Liver (tissue), 9 donors: ENCODE measurements around the gene USP15. TPM values are rescaled to one million over a fixed set of nuclear protein-coding genes. Genes with fewer than 3 reads are reported as not detected.

Experiments
- DNase-seq: peaks from one replicate; pipeline ENCODE4 v3.0.0-alpha.2; 2017; ENCODE audit warnings: low spot score
- H3K27ac ChIP-seq, 2 donors: one replicate each; pipeline ENCODE4 v1.7.0; 2013; ENCODE audit warnings: inconsistent platforms in 2 of 2, low read length in 2 of 2, control low read depth in 1 of 2, low read depth in 1 of 2, mild to moderate bottlenecking in 1 of 2
- H3K27me3 ChIP-seq, 4 donors: one replicate each; pipeline versions ENCODE4 v1.6.1 to v1.7.0; 2013; ENCODE audit warnings: low read length in 3 of 4, inconsistent platforms in 1 of 4, mild to moderate bottlenecking in 1 of 4, moderate library complexity in 1 of 4; ENCODE audit not compliant: control insufficient read depth in 4 of 4, insufficient read depth in 4 of 4
- H3K36me3 ChIP-seq, 4 donors: one replicate each; pipeline versions ENCODE4 v1.6.1 to v1.7.0; 2013; ENCODE audit warnings: low read length in 3 of 4, mild to moderate bottlenecking in 3 of 4, low read depth in 1 of 4, moderate library complexity in 1 of 4; ENCODE audit not compliant: control insufficient read depth in 4 of 4, insufficient read depth in 3 of 4
- H3K4me1 ChIP-seq, 4 donors: one replicate each; pipeline versions ENCODE4 v1.6.1 to v1.7.0; 2013; ENCODE audit warnings: low read length in 3 of 4, mild to moderate bottlenecking in 3 of 4, moderate library complexity in 1 of 4; ENCODE audit not compliant: control insufficient read depth in 4 of 4, insufficient read depth in 4 of 4
- H3K4me3 ChIP-seq, 3 donors: one replicate each; pipeline versions ENCODE4 v1.6.1 to v1.7.0; 2013; ENCODE audit warnings: low read length in 3 of 3, control low read depth in 1 of 3, low read depth in 1 of 3, mild to moderate bottlenecking in 1 of 3
- H3K9ac ChIP-seq, 2 donors: one replicate each; pipeline ENCODE4 v1.7.0; 2013; ENCODE audit warnings: low read length in 2 of 2, mild to moderate bottlenecking in 2 of 2, moderate library complexity in 2 of 2, control low read depth in 1 of 2, low read depth in 1 of 2
- H3K9me3 ChIP-seq, 4 donors: one replicate each; pipeline versions ENCODE4 v1.6.1 to v1.7.0; 2013; ENCODE audit warnings: low read length in 3 of 4; ENCODE audit not compliant: control insufficient read depth in 4 of 4
- ATF3 ChIP-seq: IDR thresholded peaks from 2 replicates; pipeline ENCODE4 v1.6.1; 2016; ENCODE audit warnings: antibody characterized with exemption
- EGR1 ChIP-seq, 2 donors: IDR thresholded peaks; 2 replicates each; pipeline ENCODE4 v1.6.1; 2016 to 2018; ENCODE audit warnings: antibody characterized with exemption in 2 of 2, low read depth in 2 of 2
- FOXA1 ChIP-seq: IDR thresholded peaks from 2 replicates; pipeline ENCODE4 v1.6.1; 2016; ENCODE audit warnings: antibody characterized with exemption
- FOXA2 ChIP-seq: IDR thresholded peaks from 2 replicates; pipeline ENCODE4 v1.6.1; 2016; ENCODE audit warnings: antibody characterized with exemption
- HNF4A ChIP-seq, 2 donors: conservative IDR thresholded peaks; 2 replicates each; pipeline ENCODE4 v1.6.1; 2016; ENCODE audit warnings: antibody characterized with exemption in 2 of 2, mild to moderate bottlenecking in 2 of 2
- HNF4G ChIP-seq: IDR thresholded peaks from 2 replicates; pipeline ENCODE4 v1.6.1; 2016; ENCODE audit warnings: antibody characterized with exemption
- JUND ChIP-seq, 2 donors: IDR thresholded peaks; 2 replicates each; pipeline ENCODE4 v1.6.1; 2016; ENCODE audit warnings: antibody characterized with exemption in 2 of 2
- MAX ChIP-seq: IDR thresholded peaks from 2 replicates; pipeline ENCODE4 v1.6.1; 2016; ENCODE audit warnings: antibody characterized with exemption
- NR2F2 ChIP-seq: IDR thresholded peaks from 2 replicates; pipeline ENCODE4 v1.6.1; 2016; ENCODE audit warnings: antibody characterized with exemption
- RAD21 ChIP-seq, 2 donors: IDR thresholded peaks; 2 replicates each; pipeline ENCODE4 v1.6.1; 2016; ENCODE audit warnings: antibody characterized with exemption in 2 of 2, mild to moderate bottlenecking in 2 of 2
- RXRA ChIP-seq, 2 donors: IDR thresholded peaks; 2 replicates each; pipeline ENCODE4 v1.6.1; 2017 to 2018; ENCODE audit warnings: antibody characterized with exemption in 2 of 2, mild to moderate bottlenecking in 1 of 2
- SP1 ChIP-seq: IDR thresholded peaks from 2 replicates; pipeline ENCODE4 v1.6.1; 2018; ENCODE audit warnings: antibody characterized with exemption, mild to moderate bottlenecking
- TAF1 ChIP-seq: conservative IDR thresholded peaks from 2 replicates; pipeline ENCODE4 v1.6.1; 2016; ENCODE audit warnings: antibody characterized with exemption, mild to moderate bottlenecking
- WGBS: extraction: QIAGEN DNeasy Blood & Tissue Kit; methylation state at CpG from one replicate; pipeline ENCODE4 v1.1.7; 2013; 5-methylcytosine and 5-hydroxymethylcytosine counted together
- polyA plus RNA-seq, 2 donors: library from polyadenylated mRNA; stranded (reverse) in 1 of 2; unstranded in 1 of 2; fragments of 200-250 nt in 1 of 2; fragments of >200 nt in 1 of 2; fragmentation: Nextera tagmentation in 1 of 2; extraction: Ambion mirVana in 1 of 2; gene quantifications; one replicate each; pipeline versions ENCODE4 v1.2.1 to v1.2.3, GENCODE V29; 2013 to 2015
- total RNA-seq, 2 donors: library from RNA; depleted of rRNA; stranded (reverse); fragments of >200 nt; gene quantifications; one replicate each; pipeline ENCODE4 v1.2.3, GENCODE V29; 2014
- TF ChIP-seq, protein P1 (sequence below): IDR thresholded peaks from 2 replicates; pipeline ENCODE4 v1.6.1; 2016; ENCODE audit warnings: antibody characterized with exemption, mild to moderate bottlenecking
- donor health status: healthy.
- donor health status: healthy.
- donor health status: healthy.
- donor health status: healthy.
- donor health status: healthy.

USP15 gene
- total and polyA plus RNA-seq, 4 donors: 16.6 to 188 (median 56.5) TPM

- no peaks in the 10 kb centered on the region for H3K9me3 ChIP-seq
- no peak overlapping the region for H3K4me3 ChIP-seq
- H3K36me3 ChIP-seq: no peaks in the 10 kb centered on the region
- no peak overlapping the region for H3K9ac ChIP-seq
- no peak for TF ChIP-seq NR2F2
- no peak for TF ChIP-seq HNF4A (conservative IDR thresholded peaks at IDR 0.05)
- no peak for TF ChIP-seq RXRA (IDR thresholded peaks at IDR 0.05)
- no peak for TF ChIP-seq ATF3
- TF ChIP-seq, protein P1, sequence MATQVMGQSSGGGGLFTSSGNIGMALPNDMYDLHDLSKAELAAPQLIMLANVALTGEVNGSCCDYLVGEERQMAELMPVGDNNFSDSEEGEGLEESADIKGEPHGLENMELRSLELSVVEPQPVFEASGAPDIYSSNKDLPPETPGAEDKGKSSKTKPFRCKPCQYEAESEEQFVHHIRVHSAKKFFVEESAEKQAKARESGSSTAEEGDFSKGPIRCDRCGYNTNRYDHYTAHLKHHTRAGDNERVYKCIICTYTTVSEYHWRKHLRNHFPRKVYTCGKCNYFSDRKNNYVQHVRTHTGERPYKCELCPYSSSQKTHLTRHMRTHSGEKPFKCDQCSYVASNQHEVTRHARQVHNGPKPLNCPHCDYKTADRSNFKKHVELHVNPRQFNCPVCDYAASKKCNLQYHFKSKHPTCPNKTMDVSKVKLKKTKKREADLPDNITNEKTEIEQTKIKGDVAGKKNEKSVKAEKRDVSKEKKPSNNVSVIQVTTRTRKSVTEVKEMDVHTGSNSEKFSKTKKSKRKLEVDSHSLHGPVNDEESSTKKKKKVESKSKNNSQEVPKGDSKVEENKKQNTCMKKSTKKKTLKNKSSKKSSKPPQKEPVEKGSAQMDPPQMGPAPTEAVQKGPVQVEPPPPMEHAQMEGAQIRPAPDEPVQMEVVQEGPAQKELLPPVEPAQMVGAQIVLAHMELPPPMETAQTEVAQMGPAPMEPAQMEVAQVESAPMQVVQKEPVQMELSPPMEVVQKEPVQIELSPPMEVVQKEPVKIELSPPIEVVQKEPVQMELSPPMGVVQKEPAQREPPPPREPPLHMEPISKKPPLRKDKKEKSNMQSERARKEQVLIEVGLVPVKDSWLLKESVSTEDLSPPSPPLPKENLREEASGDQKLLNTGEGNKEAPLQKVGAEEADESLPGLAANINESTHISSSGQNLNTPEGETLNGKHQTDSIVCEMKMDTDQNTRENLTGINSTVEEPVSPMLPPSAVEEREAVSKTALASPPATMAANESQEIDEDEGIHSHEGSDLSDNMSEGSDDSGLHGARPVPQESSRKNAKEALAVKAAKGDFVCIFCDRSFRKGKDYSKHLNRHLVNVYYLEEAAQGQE: no peak
- TF ChIP-seq HNF4G: no peak
- TF ChIP-seq TAF1: no peak
- no peak for TF ChIP-seq FOXA1
- no peak for TF ChIP-seq FOXA2
- TF ChIP-seq RAD21 (IDR thresholded peaks at IDR 0.05): no peak
- no peak for TF ChIP-seq MAX
- WGBS: 90% methylated on average over 3 of the region's 3 CpGs
- H3K27ac ChIP-seq: no peak overlapping the region
- no peaks in the 10 kb centered on the region for H3K4me1 ChIP-seq
- DNase-seq: no peak
- H3K27me3 ChIP-seq: no peaks in the 10 kb centered on the region
Measured at GRCh38 chr12:62224601-62225000, 35.6 kb upstream of the USP15 start.

DNA sequence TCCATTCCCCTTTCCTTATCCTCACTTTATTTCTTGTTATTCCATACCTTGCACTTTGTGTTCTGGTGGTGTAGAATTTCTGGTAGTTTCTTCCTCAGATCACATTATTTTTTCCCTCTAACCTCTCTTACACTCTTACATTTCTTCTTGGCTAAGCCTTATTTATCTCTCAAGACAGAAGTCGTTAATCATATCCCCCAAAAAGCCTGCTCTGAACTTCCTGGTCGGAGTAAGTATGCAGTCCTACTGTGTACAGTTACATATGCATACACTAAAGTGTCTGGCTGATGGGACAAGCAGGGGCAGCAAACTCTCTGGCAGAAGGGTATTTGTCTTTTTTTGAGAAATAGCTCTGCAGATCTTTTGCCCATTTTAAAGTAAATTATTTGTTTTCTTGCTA is 33.1 kb upstream of the USP15 start:
- no peak for DNase-seq
- Histone ChIP-seq H3K4me3 (no peak overlapping the region), H3K9ac (no peak overlapping the region), H3K27ac (no peak overlapping the region), H3K4me1 (no peaks in the 10 kb centered on the region), H3K9me3 (no peaks in the 10 kb centered on the region), H3K27me3 (no peaks in the 10 kb centered on the region), H3K36me3 (no peaks in the 10 kb centered on the region)
- 74% methylated on average over 2 of the region's 2 CpGs for WGBS
- TF ChIP-seq HNF4A (conservative IDR thresholded peaks at IDR 0.05) (no peak), ATF3 (no peak), FOXA2 (no peak), FOXA1 (no peak), MAX (no peak), RAD21 (IDR thresholded peaks at IDR 0.05) (no peak), SP1 (no peak)

DNA sequence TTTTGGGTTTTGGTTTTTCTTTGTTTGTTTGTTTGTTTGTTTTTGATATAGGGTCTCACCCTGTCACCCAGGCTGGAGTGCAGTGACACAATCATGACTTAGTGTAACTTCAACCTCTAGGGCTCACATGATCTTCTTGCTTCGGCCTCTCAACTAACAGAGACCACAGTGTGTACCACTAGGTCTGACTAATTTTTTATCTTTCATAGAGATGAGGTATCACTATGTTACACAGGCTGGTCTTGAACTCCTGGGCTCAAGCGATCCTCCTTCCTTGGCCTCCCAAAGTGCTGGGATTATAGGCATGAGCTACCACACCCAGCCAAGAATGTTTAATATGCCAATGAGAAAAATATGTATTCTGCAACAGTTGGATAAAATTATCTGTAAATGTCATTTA is 29.6 kb upstream of the USP15 start:
- Histone ChIP-seq H3K9ac (no peak overlapping the region), H3K9me3 (no peaks in the 10 kb centered on the region), H3K27me3 (no peaks in the 10 kb centered on the region), H3K4me1 (no peaks in the 10 kb centered on the region), H3K27ac (no peak overlapping the region), H3K36me3 (no peaks in the 10 kb centered on the region), H3K4me3 (no peak overlapping the region)
- TF ChIP-seq ATF3 (no peak), EGR1 (IDR thresholded peaks at IDR 0.05; ENCODE audit: low read depth in 2 of 2) (no peak), TAF1 (no peak), FOXA2 (no peak), FOXA1 (no peak), RAD21 (IDR thresholded peaks at IDR 0.05) (no peak), JUND (IDR thresholded peaks at IDR 0.05) (no peak), NR2F2 (no peak), MAX (no peak), HNF4A (conservative IDR thresholded peaks at IDR 0.05) (no peak)
- TF ChIP-seq, protein P1: no peak
- WGBS: 92% methylated on average over 2 of the region's 2 CpGs
- no peak for DNase-seq
